ENCODE results near the gene WDSUB1.

The WDSUB1 gene

DNA sequence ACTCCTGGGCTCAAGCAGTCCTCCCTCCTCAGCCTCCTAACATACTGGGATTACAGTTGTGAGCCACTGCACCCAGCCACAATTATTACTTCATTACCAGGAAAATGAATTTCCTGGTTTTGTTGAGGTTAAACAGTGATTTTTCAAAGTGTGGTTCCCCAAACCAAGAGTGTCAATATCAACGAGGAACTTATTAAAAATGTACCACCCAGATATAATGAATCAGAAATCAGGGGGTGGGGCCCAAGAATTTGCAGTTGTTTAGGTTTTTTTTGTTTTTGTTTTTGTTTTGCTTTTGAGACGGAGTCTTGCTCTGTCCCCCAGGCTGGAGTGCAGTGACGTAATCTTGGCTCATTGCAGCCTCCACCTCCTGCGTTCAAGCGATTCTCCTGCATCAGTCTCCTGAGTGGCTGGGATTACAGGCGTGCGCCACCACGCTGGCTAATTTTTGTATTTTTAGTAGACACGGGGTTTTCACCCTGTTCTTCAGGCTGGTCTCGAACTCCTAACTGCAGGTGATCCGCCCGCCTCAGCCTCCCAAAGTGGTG, 94.1 kb downstream of the WDSUB1 start:
- DNase-seq: no peak

DNA sequence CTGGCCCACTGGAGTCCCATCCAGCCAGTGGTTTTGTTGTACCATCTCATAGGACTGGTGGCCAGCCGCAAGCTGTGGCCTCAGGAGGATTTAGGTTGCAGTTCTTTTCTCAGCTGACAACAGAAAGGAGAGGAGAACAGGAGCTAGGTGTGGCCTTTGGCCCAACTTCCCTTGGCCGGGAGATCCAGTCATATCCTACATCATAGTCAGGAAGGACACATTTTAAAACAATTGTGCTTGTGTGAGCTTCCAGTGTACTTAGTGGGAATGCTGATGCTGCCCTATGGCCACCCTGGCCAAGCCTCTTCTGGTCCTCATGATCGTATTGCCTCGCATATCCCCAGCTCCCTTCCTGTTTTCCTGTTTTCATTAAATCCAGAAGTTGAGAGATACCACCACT, 98.1 kb downstream of the WDSUB1 start:
- DNase-seq: no peak

GRCh38 chr2:159187106-159187505, 99.4 kb downstream of the WDSUB1 start:
- no peak for DNase-seq

- DNase-seq: no peak
Observed at GRCh38 chr2:159186462-159186861, 100.0 kb downstream of the WDSUB1 start.
